Kidney (tissue), 22 donors: ENCODE measurements around the gene LRRC27. TPM values are rescaled to one million over a fixed set of nuclear protein-coding genes. Genes with fewer than 3 reads are reported as not detected.

Experiments used
- DNase-seq, 5 donors: peaks; one replicate each; pipeline ENCODE4 v3.0.0-alpha.2; 2013 to 2020
- FAIRE-seq: peaks from 2 replicates; lab custom pipeline; 2012; peaks lifted over from hg19 to GRCh38; lab: Jason Lieb, UNC
- H3K27ac ChIP-seq, 2 donors: one replicate each; pipeline ENCODE4 v1.7.0; 2013; ENCODE audit warnings: low read depth in 2 of 2, low read length in 2 of 2, inconsistent platforms in 1 of 2
- H3K27me3 ChIP-seq: one replicate; pipeline ENCODE4 v1.7.1; 2013; ENCODE audit warnings: low read length, inconsistent platforms; ENCODE audit not compliant: control insufficient read depth, insufficient read depth
- H3K36me3 ChIP-seq, 3 donors: one replicate each; pipeline versions ENCODE4 v1.7.0 to v1.7.1; 2013; ENCODE audit warnings: low read length in 3 of 3, control low read depth in 1 of 3, inconsistent platforms in 1 of 3; ENCODE audit not compliant: insufficient read depth in 3 of 3, control insufficient read depth in 2 of 3
- H3K4me1 ChIP-seq, 3 donors: one replicate each; pipeline versions ENCODE4 v1.7.0 to v1.7.1; 2013; ENCODE audit warnings: low read length in 3 of 3, inconsistent platforms in 1 of 3, low read depth in 1 of 3; ENCODE audit not compliant: control insufficient read depth in 2 of 3, insufficient read depth in 2 of 3
- H3K4me3 ChIP-seq, 3 donors: one replicate each; pipeline versions ENCODE4 v1.7.0 to v1.8.1; 2013; ENCODE audit warnings: low read length in 3 of 3, control low read depth in 1 of 3, inconsistent platforms in 1 of 3
- H3K9ac ChIP-seq, 3 donors: one replicate each; pipeline versions ENCODE4 v1.7.0 to v1.7.1; 2013; ENCODE audit warnings: low read length in 3 of 3, control low read depth in 1 of 3, inconsistent platforms in 1 of 3
- H3K9me3 ChIP-seq, 3 donors: one replicate each; pipeline versions ENCODE4 v1.7.0 to v1.7.1; 2013; ENCODE audit warnings: low read length in 3 of 3, control low read depth in 1 of 3, inconsistent platforms in 1 of 3; ENCODE audit not compliant: control insufficient read depth in 2 of 3, insufficient read depth in 1 of 3
- CTCF ChIP-seq: IDR thresholded peaks from 3 replicates; pipeline ENCODE4 v1.5.1; 2012; ENCODE audit warnings: mild to moderate bottlenecking, moderate library complexity, borderline replicate concordance; ENCODE audit not compliant: insufficient read depth; ENCODE audit errors: extremely low read depth
- intact Hi-C: fragments of 100-400 bp; cut with DNase I; formaldehyde crosslinking; loops from one replicate; pipeline ENCODE4 v1.11.1; 2022
- long read RNA-seq, 10 donors: library from polyadenylated mRNA in 1 of 10; unstranded in 1 of 10; transcript quantifications; one replicate each; pipeline ENCODE4 v2.0.0 and lab custom pipeline, GENCODE V29; 2021 to 2026
- polyA plus RNA-seq: library from polyadenylated mRNA; stranded (reverse); fragments of 350-450 nt; fragmentation: Illumina TruSeq; extraction: RNeasy Lipid Tissue Mini Kit (QIAGEN cat#74804); gene quantifications from one replicate; pipeline ENCODE4 v1.2.3, GENCODE V29; 2014; ENCODE audit warnings: low read depth, low replicate concordance; ENCODE audit not compliant: insufficient read depth
- total RNA-seq: library from RNA; stranded (reverse); fragmentation: NEBNext Ultra II Directional; extraction: Animal tissue kit (Norgen Biotek cat#: 25700); gene quantifications from one replicate; pipeline ENCODE4 v1.2.1, GENCODE V29; 2021
- donor health status: control.
- donor health status: control.
- donor health status: control.
- donor health status: control.
- donor health status: control.
- donor health status: DM: yes; HTN: yes; CAD: no.
- donor health status: Normal renal cell carcinoma (clear cell type).

Gene LRRC27
- 14.6 TPM for total RNA-seq
- polyA plus RNA-seq, result 14.4 TPM
- long read RNA-seq, donor 1, full-length matches to known transcripts, result 2 of 2 reads
- long read RNA-seq, donor 1, partial matches to known transcripts, result 0 of 2 reads
- long read RNA-seq, donor 1, other reads (novel, unspliced or antisense), result 0 of 2 reads
- long read RNA-seq, donor 2, result 0 reads
- long read RNA-seq, donor 3, full-length matches to known transcripts, result 1 of 1 reads
- long read RNA-seq, donor 3, partial matches to known transcripts, result 0 of 1 reads
- long read RNA-seq, donor 3, other reads (novel, unspliced or antisense), result 0 of 1 reads
- long read RNA-seq, donor 4, full-length matches to known transcripts, result 3 of 3 reads
- long read RNA-seq, donor 4, partial matches to known transcripts, result 0 of 3 reads
- long read RNA-seq, donor 4, other reads (novel, unspliced or antisense), result 0 of 3 reads
- long read RNA-seq, donor 5, result 0 reads
- long read RNA-seq, donor 6, partial matches to known transcripts, result 0 of 1 reads
- long read RNA-seq, donor 6, other reads (novel, unspliced or antisense), result 0 of 1 reads
- long read RNA-seq, donor 7, full-length matches to known transcripts, result 5 of 12 reads
- long read RNA-seq, donor 7, partial matches to known transcripts, result 3 of 12 reads
- long read RNA-seq, donor 7, other reads (novel, unspliced or antisense), result 4 of 12 reads
- long read RNA-seq, donor 8, full-length matches to known transcripts, result 1 of 1 reads
- long read RNA-seq, donor 8, partial matches to known transcripts, result 0 of 1 reads
- long read RNA-seq, donor 8, other reads (novel, unspliced or antisense), result 0 of 1 reads
- long read RNA-seq, donor 9, full-length matches to known transcripts, result 3 of 3 reads
- long read RNA-seq, donor 9, partial matches to known transcripts, result 0 of 3 reads
- long read RNA-seq, donor 9, other reads (novel, unspliced or antisense), result 0 of 3 reads
- long read RNA-seq, donor 10, full-length matches to known transcripts, result 2 of 2 reads
- long read RNA-seq, donor 10, partial matches to known transcripts, result 0 of 2 reads
- long read RNA-seq, donor 10, other reads (novel, unspliced or antisense), result 0 of 2 reads

GRCh38 chr10:132331601-132332432 is at the start of gene LRRC27:
TSS of gene LRRC27 (plus strand) at chr10:132332193. CDS start at chr10:132333525, 1,332 bp downstream.
- no peaks in the 10 kb centered on the region for H3K27me3 ChIP-seq
- FAIRE-seq (no peak), DNase-seq (peak; percentile 98 to 100 (median 99))
- intact Hi-C loops, result no loop called here
- H3K4me3 ChIP-seq, result peak within 1 kb of the TSS; percentile 78 to 87 (median 80)
- peak within 1 kb of the TSS; percentile 51 to 69 for H3K27ac ChIP-seq
- peaks cover 0 to 2% (median 0%) of the 10 kb centered on the region in 3 donors for H3K36me3 ChIP-seq
- H3K9ac ChIP-seq, result peak within 1 kb of the TSS; percentile 57 to 78 (median 72)
- H3K4me1 ChIP-seq, result peaks cover 0 to 11% (median 4%) of the 10 kb centered on the region in 3 donors
- no peak for TF ChIP-seq CTCF
- H3K9me3 ChIP-seq, result no peaks in the 10 kb centered on the region

- no peak for TF ChIP-seq CTCF
- intact Hi-C loops, result no loop called here
- Histone ChIP-seq H3K4me1 (no peaks in the 10 kb centered on the region), H3K27me3 (no peaks in the 10 kb centered on the region), H3K27ac (no peak overlapping the region), H3K9me3 (no peaks in the 10 kb centered on the region), H3K9ac (no peak overlapping the region), H3K4me3 (no peak overlapping the region), H3K36me3 (no peaks in the 10 kb centered on the region)
- no peak for FAIRE-seq
- DNase-seq, result peak; percentile 49 to 76 (median 73)
Observed at GRCh38 chr10:132282667-132283603, 49.1 kb upstream of the LRRC27 start.
